GM13977 (cell line): ENCODE results near the gene PLXNA1.
A peak's percentile ranks its signal among the peaks of the same experiment; 100 is the strongest.

Experiments
- DNase-seq: peaks from one replicate; pipeline ENCODE4 v3.0.0; 2012; ENCODE audit warnings: low spot score
- CTCF ChIP-seq: IDR thresholded peaks from 2 replicates; pipeline ENCODE4 v1.5.1; 2012; ENCODE audit warnings: mild to moderate bottlenecking, control low read depth; ENCODE audit not compliant: insufficient read depth; ENCODE audit errors: extremely low read depth, missing control alignments
- in situ Hi-C: fragments of 300-500 bp; cut with MboI; formaldehyde crosslinking; loops from one replicate; pipeline ENCODE4 v1.12.0; 2022; ENCODE audit warnings: low sequenced_read_pairs, low pct_unique_long_range_greater_than_20kb, mixed read lengths, inconsistent platforms; ENCODE audit not compliant: unreplicated experiment

Gene PLXNA1

GRCh38 chr3:126978291-126978690 lies 4.6 kb upstream of the PLXNA1 start:
- no peak for TF ChIP-seq CTCF
- no peak for DNase-seq
- in situ Hi-C loops = loop anchor here (25.0 kb wide), 1 partner anchor 216 kb away; no protein-coding TSS in a partner anchor

- in situ Hi-C loops = loop anchor here (25.0 kb wide), 1 partner anchor 217 kb away; no protein-coding TSS in a partner anchor
These were observed 3.8 kb upstream of the PLXNA1 start for GRCh38 chr3:126979046-126979628.

GRCh38 chr3:126980266-126980811 lies 2.6 kb upstream of the PLXNA1 start:
- DNase-seq = no peak
- TF ChIP-seq CTCF = no peak
- in situ Hi-C loops = loop anchor here (25.0 kb wide), 1 partner anchor 218 kb away; no protein-coding TSS in a partner anchor

More at GRCh38 chr3:126979046-126979628, 3.8 kb upstream of the PLXNA1 start:
- TF ChIP-seq CTCF = no peak
- no peak for DNase-seq

GRCh38 chr3:126982126-126982470 lies 817 bp upstream of the PLXNA1 start:
- in situ Hi-C loops = loop anchor here (25.0 kb wide), 1 partner anchor 220 kb away; no protein-coding TSS in a partner anchor
- DNase-seq = peak; percentile 83
- TF ChIP-seq CTCF = no peak

- in situ Hi-C loops = loop anchor here (25.0 kb wide), 1 partner anchor 221 kb away; no protein-coding TSS in a partner anchor
- peak; percentile 66 for DNase-seq
- TF ChIP-seq CTCF = peak; percentile 22
These were observed 349 bp downstream of the PLXNA1 start for GRCh38 chr3:126983276-126983652.

GRCh38 chr3:126983653-126984390 lies 907 bp downstream of the PLXNA1 start:
- TF ChIP-seq CTCF = no peak
- DNase-seq = peak; percentile 70
- in situ Hi-C loops = loop anchor here (25.0 kb wide), 1 partner anchor 222 kb away; no protein-coding TSS in a partner anchor
